ENCODE data around the gene STARD10. TPM values are rescaled to one million over a fixed set of nuclear protein-coding genes. Genes with fewer than 3 reads are reported as not detected.
A peak's percentile ranks its signal among the peaks of the same experiment; 100 is the strongest.

Gene STARD10
- total and polyA plus RNA-seq, 9 of the 15 experiments (the other 6 are each of a cell fraction or from before 2014, with no cell fraction given), result 0.15 to 52.9 (median 32.3) TPM

DNA sequence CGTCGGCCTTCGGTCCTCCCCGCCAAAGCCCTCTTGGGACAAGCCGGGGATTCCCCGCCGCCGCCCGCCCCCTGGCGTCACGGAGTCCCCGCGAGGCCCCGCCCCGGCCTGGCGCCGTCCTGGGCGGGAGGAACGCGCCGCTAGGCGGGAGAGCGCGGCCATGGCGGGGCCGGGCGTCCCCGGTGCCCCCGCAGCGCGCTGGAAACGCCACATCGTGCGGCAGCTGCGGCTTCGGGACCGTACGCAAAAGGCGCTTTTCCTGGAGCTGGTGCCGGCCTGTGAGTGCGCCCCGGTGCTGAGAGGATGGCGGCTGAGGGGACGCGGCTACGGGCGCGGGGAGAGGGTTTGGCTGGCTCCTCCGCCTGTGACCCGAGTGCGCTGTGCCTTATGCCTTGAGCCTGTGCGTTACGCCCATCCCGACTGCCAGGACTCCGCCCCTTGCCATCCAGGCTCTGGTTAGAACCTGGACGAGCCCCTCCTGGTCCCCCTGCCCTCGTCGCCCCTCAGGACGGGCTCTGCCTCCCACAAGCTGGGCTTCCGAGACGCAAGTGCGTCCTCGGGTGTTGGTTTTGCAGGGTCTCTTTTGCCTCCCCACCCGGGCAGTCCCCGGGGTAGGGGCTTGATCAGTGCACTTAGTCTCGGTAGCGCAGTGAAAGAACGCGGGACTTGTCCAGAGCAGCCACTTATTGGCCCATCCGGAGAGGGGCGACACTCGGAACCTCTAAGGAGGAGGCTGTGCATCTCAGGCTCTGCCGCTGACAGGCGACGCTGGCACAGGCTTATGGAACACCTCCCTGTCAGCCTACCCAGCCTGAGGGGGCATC is 20.7 kb upstream of the STARD10 start, which contains the start of gene ATG16L2 (continued):
- TF ChIP-seq, protein P1, sequence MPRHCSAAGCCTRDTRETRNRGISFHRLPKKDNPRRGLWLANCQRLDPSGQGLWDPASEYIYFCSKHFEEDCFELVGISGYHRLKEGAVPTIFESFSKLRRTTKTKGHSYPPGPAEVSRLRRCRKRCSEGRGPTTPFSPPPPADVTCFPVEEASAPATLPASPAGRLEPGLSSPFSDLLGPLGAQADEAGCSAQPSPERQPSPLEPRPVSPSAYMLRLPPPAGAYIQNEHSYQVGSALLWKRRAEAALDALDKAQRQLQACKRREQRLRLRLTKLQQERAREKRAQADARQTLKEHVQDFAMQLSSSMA (CRISPR knock-in tag; IDR thresholded peaks at IDR 0.05), result no peak
- no peak for TF ChIP-seq PHTF2 (CRISPR knock-in tag; IDR thresholded peaks at IDR 0.05)
- TF ChIP-seq, protein P2, sequence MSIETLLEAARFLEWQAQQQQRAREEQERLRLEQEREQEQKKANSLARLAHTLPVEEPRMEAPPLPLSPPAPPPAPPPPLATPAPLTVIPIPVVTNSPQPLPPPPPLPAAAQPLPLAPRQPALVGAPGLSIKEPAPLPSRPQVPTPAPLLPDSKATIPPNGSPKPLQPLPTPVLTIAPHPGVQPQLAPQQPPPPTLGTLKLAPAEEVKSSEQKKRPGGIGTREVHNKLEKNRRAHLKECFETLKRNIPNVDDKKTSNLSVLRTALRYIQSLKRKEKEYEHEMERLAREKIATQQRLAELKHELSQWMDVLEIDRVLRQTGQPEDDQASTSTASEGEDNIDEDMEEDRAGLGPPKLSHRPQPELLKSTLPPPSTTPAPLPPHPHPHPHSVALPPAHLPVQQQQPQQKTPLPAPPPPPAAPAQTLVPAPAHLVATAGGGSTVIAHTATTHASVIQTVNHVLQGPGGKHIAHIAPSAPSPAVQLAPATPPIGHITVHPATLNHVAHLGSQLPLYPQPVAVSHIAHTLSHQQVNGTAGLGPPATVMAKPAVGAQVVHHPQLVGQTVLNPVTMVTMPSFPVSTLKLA (conservative IDR thresholded peaks at IDR 0.05), result no peak; a peak in 2 of 4 replicates
- peak; percentile 77 for TF ChIP-seq RBBP5 (IDR thresholded peaks at IDR 0.05; ENCODE audit: borderline replicate concordance, insufficient read depth, low read length, poor library complexity, severe bottlenecking)
- no peak for TF ChIP-seq ZNF165 (CRISPR knock-in tag; IDR thresholded peaks at IDR 0.05; ENCODE audit: borderline replicate concordance)
- peak; percentile 49 for TF ChIP-seq HMGN3 (IDR thresholded peaks at IDR 0.05; ENCODE audit: borderline replicate concordance, extremely low read depth, insufficient read length, low read depth, low read length)
- TF ChIP-seq NBN (IDR thresholded peaks at IDR 0.05; ENCODE audit: low read depth), result no peak
- no peak for TF ChIP-seq ZNF57 (CRISPR knock-in tag; IDR thresholded peaks at IDR 0.05)
- TF ChIP-seq HIVEP1 (CRISPR knock-in tag; IDR thresholded peaks at IDR 0.05), result no peak
- TF ChIP-seq, protein P3, sequence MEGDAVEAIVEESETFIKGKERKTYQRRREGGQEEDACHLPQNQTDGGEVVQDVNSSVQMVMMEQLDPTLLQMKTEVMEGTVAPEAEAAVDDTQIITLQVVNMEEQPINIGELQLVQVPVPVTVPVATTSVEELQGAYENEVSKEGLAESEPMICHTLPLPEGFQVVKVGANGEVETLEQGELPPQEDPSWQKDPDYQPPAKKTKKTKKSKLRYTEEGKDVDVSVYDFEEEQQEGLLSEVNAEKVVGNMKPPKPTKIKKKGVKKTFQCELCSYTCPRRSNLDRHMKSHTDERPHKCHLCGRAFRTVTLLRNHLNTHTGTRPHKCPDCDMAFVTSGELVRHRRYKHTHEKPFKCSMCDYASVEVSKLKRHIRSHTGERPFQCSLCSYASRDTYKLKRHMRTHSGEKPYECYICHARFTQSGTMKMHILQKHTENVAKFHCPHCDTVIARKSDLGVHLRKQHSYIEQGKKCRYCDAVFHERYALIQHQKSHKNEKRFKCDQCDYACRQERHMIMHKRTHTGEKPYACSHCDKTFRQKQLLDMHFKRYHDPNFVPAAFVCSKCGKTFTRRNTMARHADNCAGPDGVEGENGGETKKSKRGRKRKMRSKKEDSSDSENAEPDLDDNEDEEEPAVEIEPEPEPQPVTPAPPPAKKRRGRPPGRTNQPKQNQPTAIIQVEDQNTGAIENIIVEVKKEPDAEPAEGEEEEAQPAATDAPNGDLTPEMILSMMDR (IDR thresholded peaks at IDR 0.05 in 2 of 3, conservative IDR thresholded peaks at IDR 0.05 in 1 of 3; ENCODE audit: insufficient read depth in 2 of 3, low read depth in 1 of 3, low read length in 3 of 3), result peak in 2 of 3 experiments; percentile 36 to 66; a peak in 3 of 6 replicates
- no peak for TF ChIP-seq BMI1 (IDR thresholded peaks at IDR 0.05; ENCODE audit: low read length)
- TF ChIP-seq PHF8 (IDR thresholded peaks at IDR 0.05; ENCODE audit: borderline replicate concordance, low read length), result peak; percentile 85; the same call in 1 of the 2 replicates
- TF ChIP-seq TAF9B (IDR thresholded peaks at IDR 0.05; ENCODE audit: partially characterized antibody), result no peak
- TF ChIP-seq FUS (optimal IDR thresholded peaks at IDR 0.05; ENCODE audit: low read depth, low read length), result no peak
- TF ChIP-seq PTTG1 (tag; IDR thresholded peaks at IDR 0.05; ENCODE audit: low read depth), result no peak
- TF ChIP-seq, protein P4, sequence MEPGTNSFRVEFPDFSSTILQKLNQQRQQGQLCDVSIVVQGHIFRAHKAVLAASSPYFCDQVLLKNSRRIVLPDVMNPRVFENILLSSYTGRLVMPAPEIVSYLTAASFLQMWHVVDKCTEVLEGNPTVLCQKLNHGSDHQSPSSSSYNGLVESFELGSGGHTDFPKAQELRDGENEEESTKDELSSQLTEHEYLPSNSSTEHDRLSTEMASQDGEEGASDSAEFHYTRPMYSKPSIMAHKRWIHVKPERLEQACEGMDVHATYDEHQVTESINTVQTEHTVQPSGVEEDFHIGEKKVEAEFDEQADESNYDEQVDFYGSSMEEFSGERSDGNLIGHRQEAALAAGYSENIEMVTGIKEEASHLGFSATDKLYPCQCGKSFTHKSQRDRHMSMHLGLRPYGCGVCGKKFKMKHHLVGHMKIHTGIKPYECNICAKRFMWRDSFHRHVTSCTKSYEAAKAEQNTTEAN (CRISPR knock-in tag; IDR thresholded peaks at IDR 0.05), result no peak
- TF ChIP-seq ZNF785 (CRISPR knock-in tag; IDR thresholded peaks at IDR 0.05), result no peak
- TF ChIP-seq, protein P5, sequence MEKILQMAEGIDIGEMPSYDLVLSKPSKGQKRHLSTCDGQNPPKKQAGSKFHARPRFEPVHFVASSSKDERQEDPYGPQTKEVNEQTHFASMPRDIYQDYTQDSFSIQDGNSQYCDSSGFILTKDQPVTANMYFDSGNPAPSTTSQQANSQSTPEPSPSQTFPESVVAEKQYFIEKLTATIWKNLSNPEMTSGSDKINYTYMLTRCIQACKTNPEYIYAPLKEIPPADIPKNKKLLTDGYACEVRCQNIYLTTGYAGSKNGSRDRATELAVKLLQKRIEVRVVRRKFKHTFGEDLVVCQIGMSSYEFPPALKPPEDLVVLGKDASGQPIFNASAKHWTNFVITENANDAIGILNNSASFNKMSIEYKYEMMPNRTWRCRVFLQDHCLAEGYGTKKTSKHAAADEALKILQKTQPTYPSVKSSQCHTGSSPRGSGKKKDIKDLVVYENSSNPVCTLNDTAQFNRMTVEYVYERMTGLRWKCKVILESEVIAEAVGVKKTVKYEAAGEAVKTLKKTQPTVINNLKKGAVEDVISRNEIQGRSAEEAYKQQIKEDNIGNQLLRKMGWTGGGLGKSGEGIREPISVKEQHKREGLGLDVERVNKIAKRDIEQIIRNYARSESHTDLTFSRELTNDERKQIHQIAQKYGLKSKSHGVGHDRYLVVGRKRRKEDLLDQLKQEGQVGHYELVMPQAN (IDR thresholded peaks at IDR 0.05; ENCODE audit: borderline replicate concordance), result 0 out of 2 replicates have a peak, but pooled peaks have one; percentile 39

All from K562 (cell line).